Activated CD4-positive, alpha-beta T cell treated with anti-CD3 and anti-CD28 coated beads for 1 hour (primary cell): ENCODE data around the gene GPR78.

Experiments used
- DNase-seq: peaks from one replicate; pipeline ENCODE4 v3.0.0-alpha.2; 2020

Gene GPR78

GRCh38 chr4:8587469-8588195 lies 7.4 kb downstream of the GPR78 start:
- no peak for DNase-seq

- DNase-seq: no peak
These were observed 7.9 kb downstream of the GPR78 start for GRCh38 chr4:8588196-8588470.

- no peak for DNase-seq
These were observed 9.1 kb downstream of the GPR78 start for GRCh38 chr4:8589336-8589735.

GRCh38 chr4:8589823-8590545 lies 9.8 kb downstream of the GPR78 start:
- no peak for DNase-seq

GRCh38 chr4:8590546-8590880 lies 10.3 kb downstream of the GPR78 start:
- no peak for DNase-seq

- DNase-seq: no peak
These were observed 10.9 kb downstream of the GPR78 start for GRCh38 chr4:8591114-8591513.

- DNase-seq: no peak
These were observed 11.6 kb downstream of the GPR78 start for GRCh38 chr4:8591626-8592365.

- no peak for DNase-seq
These were observed 12.4 kb downstream of the GPR78 start, which contains the start of gene CPZ for GRCh38 chr4:8592366-8593263. Gene CPZ (plus strand): TSS chr4:8592765. CDS start chr4:8592834, 69 bp downstream.

- no peak for DNase-seq
These were observed 13.3 kb downstream of the GPR78 start for GRCh38 chr4:8593264-8594096.

- no peak for DNase-seq
These were observed 14.2 kb downstream of the GPR78 start for GRCh38 chr4:8594097-8595038.

GRCh38 chr4:8595237-8596087 lies 15.3 kb downstream of the GPR78 start:
- DNase-seq: no peak

GRCh38 chr4:8596891-8597290 lies 16.7 kb downstream of the GPR78 start:
- no peak for DNase-seq

- DNase-seq: no peak
These were observed 17.1 kb downstream of the GPR78 start for GRCh38 chr4:8597319-8597718.

- no peak for DNase-seq
These were observed 17.6 kb downstream of the GPR78 start for GRCh38 chr4:8597791-8598190.

- DNase-seq: no peak
These were observed 18.3 kb downstream of the GPR78 start for GRCh38 chr4:8598391-8599090.

- no peak for DNase-seq
These were observed 18.9 kb downstream of the GPR78 start for GRCh38 chr4:8599091-8599460.

GRCh38 chr4:8599657-8600056 lies 19.5 kb downstream of the GPR78 start:
- DNase-seq: no peak

GRCh38 chr4:8600266-8600665 lies 20.1 kb downstream of the GPR78 start:
- no peak for DNase-seq

GRCh38 chr4:8600686-8601085 lies 20.5 kb downstream of the GPR78 start:
- DNase-seq: no peak
